GM18508 (cell line): ENCODE data around the gene SNX3.
A peak's percentile ranks its signal among the peaks of the same experiment; 100 is the strongest.
"Not testable (repeated sequence)": the region's sequence is repeated elsewhere in the genome, so short reads cannot be mapped to it uniquely, and the experiment has no call there.

ENCODE experiments used
- ATAC-seq: cut with Tn5 transposase; IDR thresholded peaks from one replicate; pipeline ENCODE4 v1.9.1; 2021; ENCODE audit warnings: moderate number of reproducible peaks; ENCODE audit not compliant: insufficient read depth, unreplicated experiment

The SNX3 gene

DNA sequence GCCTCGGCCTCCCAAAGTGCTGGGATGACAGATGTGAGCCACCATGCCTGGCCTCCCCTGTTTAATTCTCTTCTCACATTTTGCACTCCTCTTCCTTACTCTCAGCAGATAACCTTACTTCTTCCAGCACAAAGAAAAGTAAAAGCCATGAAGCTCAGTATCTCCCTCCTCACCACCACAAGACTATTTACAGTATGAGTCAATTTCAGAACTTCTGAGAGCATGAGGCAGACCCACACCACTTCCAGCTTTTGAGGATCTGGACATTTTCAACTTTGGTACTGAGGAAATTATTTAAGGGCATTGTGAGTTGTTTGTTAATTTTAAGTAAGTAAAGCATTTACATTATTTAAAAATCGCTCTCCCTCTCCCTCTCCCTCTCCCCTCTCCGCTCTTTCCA lies 8.0 kb upstream of the SNX3 start:
- ATAC-seq, result no peak

DNA sequence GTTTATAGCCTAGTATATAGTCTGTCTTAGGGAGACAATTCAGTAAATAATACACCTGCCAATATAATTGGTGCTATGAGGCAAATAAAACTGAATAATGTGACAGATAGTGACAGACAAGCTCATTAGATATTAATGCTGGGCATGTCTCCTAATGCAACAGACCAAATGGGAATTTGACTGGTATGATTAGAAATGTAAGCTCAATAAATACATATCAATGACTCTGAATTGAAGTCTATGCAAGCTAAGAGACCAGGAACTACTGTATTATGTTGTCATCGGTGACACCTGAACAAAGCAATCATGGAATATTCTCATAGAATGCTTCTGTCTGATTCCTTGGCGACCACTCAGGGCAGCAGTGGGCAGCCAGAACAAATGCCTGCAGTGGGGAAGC lies 2.5 kb upstream of the SNX3 start:
- no peak for ATAC-seq

DNA sequence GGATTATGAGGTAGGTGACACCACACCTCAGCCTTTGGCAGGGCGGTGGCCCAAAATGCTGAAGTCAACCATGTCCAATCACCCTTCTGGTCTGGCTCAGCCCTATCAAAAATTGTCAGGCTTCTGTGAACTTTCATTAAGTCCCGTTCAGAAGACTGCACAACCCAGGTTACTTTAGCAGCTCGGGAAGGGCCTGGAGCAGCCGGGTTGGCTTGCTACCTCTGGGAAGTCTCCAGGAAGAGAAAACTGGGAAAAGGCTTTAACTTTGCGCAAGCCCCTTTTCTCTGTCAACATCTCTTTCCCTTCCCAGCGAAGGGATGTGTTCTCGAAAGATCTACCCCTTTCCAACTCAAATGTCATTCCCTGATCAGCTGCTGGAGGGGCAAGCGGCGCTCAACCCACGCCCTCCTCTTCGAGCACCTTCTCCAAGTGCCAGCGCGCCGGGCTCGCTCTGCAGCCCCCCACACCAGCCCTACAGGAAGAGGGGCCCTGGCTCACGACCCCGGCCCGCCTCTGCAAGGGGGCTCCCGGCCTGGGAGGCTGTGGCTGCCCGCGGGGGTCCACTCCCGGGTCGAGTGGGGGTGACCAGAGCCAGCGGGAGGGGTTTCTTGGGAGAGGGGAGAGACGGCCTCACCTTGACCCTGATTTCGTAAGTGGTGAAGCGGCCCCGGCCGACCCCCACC lies 573 bp downstream of the SNX3 start:
- ATAC-seq, result peak; percentile 3

DNA sequence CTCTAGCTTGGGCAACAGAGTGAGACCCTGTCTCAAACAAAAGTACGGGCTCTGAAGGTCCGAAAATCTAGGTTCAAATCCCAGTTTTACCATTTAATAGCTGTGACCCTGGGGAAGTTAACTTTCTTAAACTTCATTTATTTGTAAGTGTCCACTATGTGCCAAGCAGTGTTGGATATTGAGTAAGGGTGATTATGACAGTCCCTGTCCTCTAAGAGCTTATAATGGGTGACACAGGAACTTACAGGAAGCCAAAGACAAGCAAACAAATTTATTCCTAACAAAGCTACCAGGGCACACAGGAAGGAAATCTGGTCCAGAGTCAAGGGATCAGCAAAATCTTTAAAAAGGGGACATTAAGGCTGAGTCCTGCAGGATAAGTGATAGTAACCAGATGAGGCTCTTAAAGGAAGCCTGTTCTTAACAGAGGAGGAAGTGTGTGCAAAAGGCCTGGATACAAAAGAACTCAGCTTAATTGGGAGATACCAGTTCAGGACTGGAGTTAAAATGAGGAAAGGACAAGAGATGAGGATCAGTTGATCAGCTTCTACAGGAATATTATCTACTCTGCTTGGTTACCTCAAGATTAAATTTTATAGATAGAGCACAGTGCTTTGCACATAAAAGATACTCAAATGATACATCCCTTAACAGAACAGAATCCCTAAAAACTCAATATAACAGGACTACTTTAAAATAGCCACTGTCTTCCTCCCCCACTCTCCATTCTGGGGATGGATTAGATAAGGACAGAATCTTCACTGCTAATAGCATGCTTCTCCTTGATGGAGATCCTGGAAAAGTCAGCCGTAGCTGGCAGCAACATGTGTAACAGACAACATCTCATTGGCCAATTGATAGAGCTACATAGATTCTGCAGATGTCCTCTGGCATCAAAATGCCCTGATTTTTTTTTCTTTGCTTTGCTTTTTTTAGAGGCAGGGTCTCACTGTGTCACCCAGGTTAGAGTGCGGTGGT lies 6.1 kb downstream of the SNX3 start:
- ATAC-seq, result no peak

GRCh38 chr6:108253241-108253640 lies 7.6 kb downstream of the SNX3 start:
- ATAC-seq, result no peak

DNA sequence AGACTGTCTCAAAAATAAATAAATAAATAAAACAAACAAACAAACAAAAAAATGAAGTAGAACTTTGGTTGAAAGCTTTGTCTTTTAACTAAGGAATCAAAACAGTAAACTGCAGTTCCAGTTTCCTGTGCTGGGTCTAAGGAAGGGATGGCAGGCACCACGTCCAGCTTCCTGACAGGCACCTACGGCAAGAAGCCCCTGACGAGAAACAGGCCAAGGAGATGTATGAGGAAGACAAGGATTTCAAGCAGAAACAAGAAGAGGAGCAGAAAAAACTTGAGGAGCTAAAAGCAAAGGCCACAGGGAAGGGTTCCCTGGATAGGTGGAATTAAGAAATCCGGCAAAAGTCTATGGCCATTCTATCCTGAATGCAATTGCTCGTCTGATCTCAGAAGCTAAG lies 8.8 kb downstream of the SNX3 start:
- no peak for ATAC-seq

DNA sequence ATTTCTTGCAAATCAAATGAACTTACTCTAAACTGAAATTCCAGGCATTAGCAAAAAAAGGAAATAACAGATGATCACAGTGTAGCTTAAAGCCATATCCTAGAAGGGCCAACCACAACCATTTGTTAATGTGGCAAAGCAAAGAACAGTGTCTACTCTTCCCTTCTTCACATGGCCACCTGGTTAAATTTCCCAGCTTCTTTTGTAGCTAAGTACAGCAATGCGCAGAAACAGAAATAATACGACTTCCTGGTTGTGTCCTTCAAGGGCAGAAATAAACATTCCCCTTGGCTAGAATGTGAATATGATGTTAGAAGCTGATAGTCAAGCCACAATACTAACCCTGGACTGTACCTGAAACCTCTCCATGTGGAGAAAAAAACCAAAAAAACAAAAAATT lies 9.6 kb downstream of the SNX3 start:
- no peak for ATAC-seq

- no peak for ATAC-seq
Observed at GRCh38 chr6:108250240-108250866, 10.5 kb downstream of the SNX3 start.

DNA sequence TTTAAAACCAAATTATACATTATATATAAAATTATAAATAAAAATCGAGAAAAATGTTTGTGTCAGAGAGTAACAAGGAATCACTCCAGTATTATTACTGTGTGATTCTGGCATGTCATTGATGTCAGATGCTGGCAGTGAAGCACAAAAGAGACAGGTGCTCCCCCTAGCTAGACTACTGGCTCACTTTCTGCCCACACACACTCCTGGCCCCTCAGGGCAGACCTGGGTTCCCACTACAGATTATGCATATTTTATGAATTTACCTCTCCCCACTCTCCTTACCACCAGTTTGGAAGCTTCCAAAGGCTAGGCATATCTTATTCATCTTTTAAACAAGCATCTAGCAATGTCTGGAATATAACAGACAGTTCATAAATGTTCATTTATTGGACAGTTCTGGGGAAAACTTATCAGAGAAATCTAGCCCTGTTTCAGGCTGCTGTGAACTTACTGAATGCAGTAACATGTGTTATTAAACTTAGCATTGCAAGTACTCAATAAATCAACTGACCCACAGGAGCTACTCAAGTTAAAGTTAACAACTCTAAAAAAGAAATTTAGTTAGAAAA lies 12.8 kb downstream of the SNX3 start:
- no peak for ATAC-seq

- ATAC-seq, result not testable (repeated sequence)
Observed at GRCh38 chr6:108245095-108245494, 15.7 kb downstream of the SNX3 start.

- ATAC-seq, result no peak
Observed at GRCh38 chr6:108243836-108244235, 17.0 kb downstream of the SNX3 start.

GRCh38 chr6:108242721-108243120 lies 18.1 kb downstream of the SNX3 start:
- no peak for ATAC-seq

GRCh38 chr6:108242259-108242658 lies 18.6 kb downstream of the SNX3 start:
- no peak for ATAC-seq

- no peak for ATAC-seq
Observed at GRCh38 chr6:108238322-108238721, 22.5 kb downstream of the SNX3 start.

DNA sequence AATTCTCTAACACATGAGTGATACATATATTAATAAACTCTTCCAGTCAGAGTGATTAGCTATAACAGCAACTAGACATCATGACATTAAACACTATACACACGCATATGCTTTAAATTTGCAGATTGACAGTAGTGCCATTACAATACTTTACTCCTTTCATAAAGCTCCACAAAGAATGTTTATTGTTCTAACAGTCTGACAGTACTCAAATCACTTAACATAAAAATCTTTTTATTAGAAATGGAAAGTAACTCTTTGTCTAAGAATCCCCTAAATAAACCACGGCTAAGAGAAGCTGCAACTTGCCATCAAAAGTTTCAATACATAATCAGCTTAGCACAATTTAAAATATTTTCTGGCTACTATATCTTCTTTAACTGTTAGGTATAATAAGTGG lies 24.0 kb downstream of the SNX3 start:
- no peak for ATAC-seq

- no peak for ATAC-seq
Observed at GRCh38 chr6:108235127-108235526, 25.7 kb downstream of the SNX3 start.

GRCh38 chr6:108228416-108228815 lies 32.4 kb downstream of the SNX3 start:
- ATAC-seq, result no peak

- no peak for ATAC-seq
Observed at GRCh38 chr6:108227290-108227689, 33.5 kb downstream of the SNX3 start.

DNA sequence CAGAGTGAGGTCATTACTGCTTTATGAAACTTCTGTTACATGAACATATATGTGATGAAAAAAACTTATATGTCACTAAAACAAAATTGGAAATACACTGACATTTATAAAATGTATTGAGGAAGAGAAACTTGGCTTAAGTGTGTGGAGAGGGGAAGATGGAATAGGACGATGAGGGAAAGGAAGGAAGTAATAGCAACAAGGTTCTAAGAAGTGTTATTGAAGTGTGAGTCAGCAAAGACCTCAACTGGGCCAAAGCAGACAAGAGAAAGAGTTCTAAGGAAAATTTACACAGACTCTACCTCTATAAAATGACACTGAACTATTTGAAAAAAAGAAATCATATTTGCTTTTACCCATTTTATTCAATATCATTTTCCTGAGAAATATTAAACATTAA lies 38.3 kb downstream of the SNX3 start:
- no peak for ATAC-seq

DNA sequence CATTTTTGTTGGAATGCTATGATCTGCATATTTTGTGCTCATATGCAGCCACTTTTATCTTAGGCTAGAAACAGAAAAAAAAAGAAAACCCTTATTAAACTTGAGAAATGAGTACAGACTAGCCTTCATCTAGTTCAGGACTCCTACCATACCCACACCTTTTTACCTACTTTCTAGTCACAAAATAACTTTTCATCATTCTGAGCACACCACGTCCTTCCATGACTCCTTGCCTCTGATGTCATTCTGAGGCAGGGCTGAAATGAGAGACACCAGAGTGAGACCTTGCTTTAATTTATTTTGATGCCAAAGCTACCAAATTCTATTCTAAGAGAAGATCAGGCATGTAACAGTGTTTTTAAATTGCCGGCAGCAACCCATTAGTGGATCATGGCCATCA lies 38.8 kb downstream of the SNX3 start:
- ATAC-seq, result no peak

- ATAC-seq, result no peak
Observed at GRCh38 chr6:108211671-108212070, 49.2 kb downstream of the SNX3 start.
